Measurements from ENCODE around the gene SIRT3.
"Not testable (repeated sequence)": the region's sequence is repeated elsewhere in the genome, so short reads cannot be mapped to it uniquely, and the experiment has no call there.

The SIRT3 gene

GRCh38 chr11:221998-222789 is 13.9 kb downstream of the SIRT3 start:
- H3K4me3 ChIP-seq (ENCODE audit: low read length), result no peak overlapping the region
- no peak for DNase-seq (ENCODE audit: low read depth, low spot score)

GRCh38 chr11:221539-221938 is 14.6 kb downstream of the SIRT3 start:
- H3K4me3 ChIP-seq (ENCODE audit: low read length), result no peak overlapping the region
- DNase-seq (ENCODE audit: low read depth, low spot score), result no peak

- not testable (repeated sequence) for DNase-seq (ENCODE audit: low read depth, low spot score); H3K4me3 ChIP-seq (ENCODE audit: low read length)
Observed at GRCh38 chr11:220641-221215, 15.4 kb downstream of the SIRT3 start.

GRCh38 chr11:218815-219593 is 17.1 kb downstream of the SIRT3 start:
- no peak for DNase-seq (ENCODE audit: low read depth, low spot score)
- no peak overlapping the region for H3K4me3 ChIP-seq (ENCODE audit: low read length)

- no peak for DNase-seq (ENCODE audit: low read depth, low spot score)
- H3K4me3 ChIP-seq (ENCODE audit: low read length), result no peak overlapping the region
Observed at GRCh38 chr11:217704-218103, 18.4 kb downstream of the SIRT3 start.

- no peak for DNase-seq (ENCODE audit: low read depth, low spot score)
- H3K4me3 ChIP-seq (ENCODE audit: low read length), result no peak overlapping the region
Observed at GRCh38 chr11:216081-216974, 19.8 kb downstream of the SIRT3 start.

GRCh38 chr11:215581-216037 is 20.5 kb downstream of the SIRT3 start:
- DNase-seq (ENCODE audit: low read depth, low spot score), result no peak
- H3K4me3 ChIP-seq (ENCODE audit: low read length), result no peak overlapping the region

GRCh38 chr11:214083-214482 is 22.1 kb downstream of the SIRT3 start:
- H3K4me3 ChIP-seq (ENCODE audit: low read length), result no peak overlapping the region
- DNase-seq (ENCODE audit: low read depth, low spot score), result no peak

GRCh38 chr11:213111-213510 is 23.0 kb downstream of the SIRT3 start:
- DNase-seq (ENCODE audit: low read depth, low spot score), result peak; percentile 57
- no peak overlapping the region for H3K4me3 ChIP-seq (ENCODE audit: low read length)

- H3K4me3 ChIP-seq (ENCODE audit: low read length), result no peak overlapping the region
- no peak for DNase-seq (ENCODE audit: low read depth, low spot score)
Observed at GRCh38 chr11:212150-213100, 23.7 kb downstream of the SIRT3 start.

GRCh38 chr11:211741-212140 is 24.4 kb downstream of the SIRT3 start:
- DNase-seq (ENCODE audit: low read depth, low spot score), result no peak
- H3K4me3 ChIP-seq (ENCODE audit: low read length), result no peak overlapping the region

GRCh38 chr11:211295-211694 is 24.8 kb downstream of the SIRT3 start:
- no peak for DNase-seq (ENCODE audit: low read depth, low spot score)
- H3K4me3 ChIP-seq (ENCODE audit: low read length), result no peak overlapping the region

- DNase-seq (ENCODE audit: low read depth, low spot score), result no peak
- no peak overlapping the region for H3K4me3 ChIP-seq (ENCODE audit: low read length)
Observed at GRCh38 chr11:210803-211180, 25.4 kb downstream of the SIRT3 start.

GRCh38 chr11:210122-210802 is 25.9 kb downstream of the SIRT3 start:
- no peak overlapping the region for H3K4me3 ChIP-seq (ENCODE audit: low read length)

GRCh38 chr11:209275-210121 is 26.6 kb downstream of the SIRT3 start:
- H3K4me3 ChIP-seq (ENCODE audit: low read length), result peak overlapping the region; percentile 99
- DNase-seq (ENCODE audit: low read depth, low spot score), result no peak

More at GRCh38 chr11:210122-210802, 25.9 kb downstream of the SIRT3 start:
- DNase-seq (ENCODE audit: low read depth, low spot score), result no peak

GRCh38 chr11:208917-209260 is 27.3 kb downstream of the SIRT3 start:
- DNase-seq (ENCODE audit: low read depth, low spot score), result no peak
- peak overlapping the region; percentile 99 for H3K4me3 ChIP-seq (ENCODE audit: low read length)

All from Jurkat, Clone E6-1 (cell line).